HG02973 (cell line): ENCODE measurements around the gene BLVRA.

ENCODE experiments used
- ATAC-seq: cut with Tn5 transposase; IDR thresholded peaks from one replicate; pipeline ENCODE4 v1.9.1; 2021; ENCODE audit warnings: moderate library complexity; ENCODE audit not compliant: unreplicated experiment

The BLVRA gene

GRCh38 chr7:43749383-43749940 lies 9.0 kb upstream of the BLVRA start:
- ATAC-seq: no peak

- no peak for ATAC-seq
These were observed 8.2 kb upstream of the BLVRA start for GRCh38 chr7:43750016-43750887.

GRCh38 chr7:43752411-43752810 lies 6.1 kb upstream of the BLVRA start:
- no peak for ATAC-seq

- ATAC-seq: no peak
These were observed 5.1 kb upstream of the BLVRA start for GRCh38 chr7:43753271-43753810.

- no peak for ATAC-seq
These were observed 4.6 kb upstream of the BLVRA start for GRCh38 chr7:43753843-43754242.

- no peak for ATAC-seq
These were observed 3.9 kb upstream of the BLVRA start for GRCh38 chr7:43754596-43754995.

GRCh38 chr7:43756368-43757072 lies 2.0 kb upstream of the BLVRA start:
- no peak for ATAC-seq

GRCh38 chr7:43757073-43757720 lies 1.3 kb upstream of the BLVRA start:
- ATAC-seq: no peak

- ATAC-seq: peak; percentile 45
These were observed 573 bp downstream of the BLVRA start for GRCh38 chr7:43758822-43759683.

GRCh38 chr7:43760861-43761260 lies 2.4 kb downstream of the BLVRA start:
- ATAC-seq: no peak

GRCh38 chr7:43761382-43761781 lies 2.9 kb downstream of the BLVRA start:
- no peak for ATAC-seq

- ATAC-seq: no peak
These were observed 3.6 kb downstream of the BLVRA start for GRCh38 chr7:43761938-43762692.

- no peak for ATAC-seq
These were observed 4.7 kb downstream of the BLVRA start for GRCh38 chr7:43763183-43763582.

GRCh38 chr7:43764039-43764761 lies 5.7 kb downstream of the BLVRA start:
- ATAC-seq: no peak

GRCh38 chr7:43764807-43765491 lies 6.5 kb downstream of the BLVRA start:
- ATAC-seq: no peak

- ATAC-seq: no peak
These were observed 8.1 kb downstream of the BLVRA start for GRCh38 chr7:43766564-43766963.

- ATAC-seq: no peak
These were observed 8.8 kb downstream of the BLVRA start for GRCh38 chr7:43767311-43767710.

GRCh38 chr7:43768201-43768886 lies 9.9 kb downstream of the BLVRA start:
- no peak for ATAC-seq
